GM10266 (cell line): ENCODE results near the gene ZNF302.

Experiments
- DNase-seq: peaks from one replicate; pipeline ENCODE4 v3.0.0; 2012; ENCODE audit errors: extremely low spot score
- TF ChIP-seq, protein P1 (sequence below): IDR thresholded peaks from 2 replicates; pipeline ENCODE4 v1.5.1; 2012; ENCODE audit warnings: mild to moderate bottlenecking, low read depth; ENCODE audit not compliant: control insufficient read depth, insufficient read depth; ENCODE audit errors: missing control alignments

ZNF302 gene

DNA sequence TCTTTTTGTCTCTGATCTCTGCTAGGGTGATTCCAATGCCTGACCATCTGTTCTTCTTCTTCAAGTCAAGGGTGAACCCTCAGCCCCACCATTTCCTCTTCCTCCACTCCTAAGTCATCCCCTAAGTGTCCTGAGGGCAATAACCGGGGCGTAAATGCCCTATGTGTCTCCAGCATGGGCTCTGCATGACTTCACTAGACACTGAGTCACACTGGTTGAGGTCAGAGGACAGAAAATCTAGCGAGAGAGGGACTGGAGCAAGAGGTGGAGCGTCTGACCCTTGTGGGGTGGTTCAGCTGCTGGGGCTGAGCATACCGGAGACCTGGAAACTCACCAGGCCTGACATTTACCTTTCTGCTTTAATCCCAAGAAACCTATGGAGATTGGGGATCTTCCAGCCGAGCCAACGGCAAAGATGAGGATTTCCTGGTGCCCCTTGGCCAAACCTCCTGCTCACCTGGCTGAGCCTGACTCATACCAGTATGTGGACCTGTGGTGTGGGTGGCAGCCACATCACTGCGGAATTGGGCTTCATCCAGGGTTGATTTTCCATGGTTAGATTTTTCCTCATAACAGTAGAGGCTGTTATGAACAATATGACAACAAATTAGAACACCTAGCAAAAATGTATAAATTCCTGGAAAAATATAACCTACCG, 27.5 kb upstream of the ZNF302 start:
- TF ChIP-seq, protein P1, sequence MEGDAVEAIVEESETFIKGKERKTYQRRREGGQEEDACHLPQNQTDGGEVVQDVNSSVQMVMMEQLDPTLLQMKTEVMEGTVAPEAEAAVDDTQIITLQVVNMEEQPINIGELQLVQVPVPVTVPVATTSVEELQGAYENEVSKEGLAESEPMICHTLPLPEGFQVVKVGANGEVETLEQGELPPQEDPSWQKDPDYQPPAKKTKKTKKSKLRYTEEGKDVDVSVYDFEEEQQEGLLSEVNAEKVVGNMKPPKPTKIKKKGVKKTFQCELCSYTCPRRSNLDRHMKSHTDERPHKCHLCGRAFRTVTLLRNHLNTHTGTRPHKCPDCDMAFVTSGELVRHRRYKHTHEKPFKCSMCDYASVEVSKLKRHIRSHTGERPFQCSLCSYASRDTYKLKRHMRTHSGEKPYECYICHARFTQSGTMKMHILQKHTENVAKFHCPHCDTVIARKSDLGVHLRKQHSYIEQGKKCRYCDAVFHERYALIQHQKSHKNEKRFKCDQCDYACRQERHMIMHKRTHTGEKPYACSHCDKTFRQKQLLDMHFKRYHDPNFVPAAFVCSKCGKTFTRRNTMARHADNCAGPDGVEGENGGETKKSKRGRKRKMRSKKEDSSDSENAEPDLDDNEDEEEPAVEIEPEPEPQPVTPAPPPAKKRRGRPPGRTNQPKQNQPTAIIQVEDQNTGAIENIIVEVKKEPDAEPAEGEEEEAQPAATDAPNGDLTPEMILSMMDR = no peak
- no peak for DNase-seq

GRCh38 chr19:34651747-34652146, 25.7 kb upstream of the ZNF302 start:
- DNase-seq = no peak
- TF ChIP-seq, protein P1 = no peak

GRCh38 chr19:34654796-34655195, 22.7 kb upstream of the ZNF302 start:
- DNase-seq = no peak
- TF ChIP-seq, protein P1 = no peak

DNA sequence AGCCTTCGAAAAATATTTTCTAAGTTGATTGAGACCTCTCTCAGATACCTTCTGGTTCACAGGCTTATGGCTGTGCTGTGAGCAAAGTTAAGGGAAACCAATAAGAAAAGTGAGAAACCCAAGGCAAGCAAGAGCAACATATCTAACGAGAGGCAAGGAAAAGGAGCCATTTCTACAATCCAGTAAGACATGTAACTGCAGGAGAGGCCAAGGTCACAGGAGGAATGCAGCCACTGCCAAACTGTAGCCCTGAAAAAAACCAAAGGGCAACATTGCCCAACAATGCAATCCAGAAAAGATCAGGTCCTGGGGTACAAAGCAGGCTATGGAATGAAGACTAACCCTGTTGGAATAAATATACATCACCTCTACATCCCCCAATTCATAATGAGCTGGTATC, 21.8 kb upstream of the ZNF302 start:
- DNase-seq = no peak
- TF ChIP-seq, protein P1 = no peak

- no peak for DNase-seq
Measured at GRCh38 chr19:34661357-34661756, 16.1 kb upstream of the ZNF302 start.

DNA sequence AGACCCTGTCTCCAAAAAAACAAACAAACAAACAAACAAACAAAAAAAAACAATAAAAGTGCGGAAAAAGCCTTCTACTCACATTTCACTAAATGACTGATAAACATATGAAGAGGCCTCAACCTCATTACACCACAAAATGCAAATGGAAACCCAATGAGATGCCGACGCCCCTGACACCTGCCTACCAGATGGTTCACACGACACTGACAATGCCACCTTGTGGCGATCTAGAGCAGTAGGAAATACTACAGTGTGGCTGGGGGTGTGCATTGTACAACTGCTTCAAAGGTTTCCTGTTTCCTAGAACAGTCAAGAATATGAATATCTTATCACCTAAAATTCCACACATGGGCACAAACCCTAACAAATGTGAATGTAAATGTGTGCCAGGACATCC, 14.6 kb upstream of the ZNF302 start:
- TF ChIP-seq, protein P1 = peak; percentile 40
- DNase-seq = peak; percentile 38

More at GRCh38 chr19:34661357-34661756, 16.1 kb upstream of the ZNF302 start:
- TF ChIP-seq, protein P1 = no peak

DNA sequence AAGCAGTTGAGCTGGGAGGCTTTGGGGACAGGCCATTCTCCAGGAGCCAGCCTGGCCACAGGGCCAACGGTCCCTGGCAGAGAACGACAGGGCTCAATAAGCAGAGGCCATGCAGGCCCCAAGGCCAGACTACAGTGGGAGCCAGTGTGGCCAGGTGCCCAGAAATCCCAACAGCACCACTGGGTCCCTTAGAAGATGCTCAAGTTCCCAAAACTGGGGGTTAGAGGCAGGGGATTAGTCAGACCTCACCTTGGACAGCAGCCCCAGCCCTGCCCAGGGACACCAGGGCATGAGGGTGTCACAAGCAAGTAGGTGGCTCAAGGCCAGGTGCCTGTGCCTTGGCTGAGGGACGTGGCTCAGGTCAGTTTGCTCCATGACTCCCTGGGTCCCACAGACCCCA, 13.3 kb upstream of the ZNF302 start:
- DNase-seq = no peak
- TF ChIP-seq, protein P1 = no peak
